ENCODE measurements around the gene SORCS1. TPM values are rescaled to one million over a fixed set of nuclear protein-coding genes. Genes with fewer than 3 reads are reported as not detected.
A peak's percentile ranks its signal among the peaks of the same experiment; 100 is the strongest.

The SORCS1 gene
- total RNA-seq, 4 donors from 2014 or later = 7.1 to 16.7 (median 10.7) TPM

DNA sequence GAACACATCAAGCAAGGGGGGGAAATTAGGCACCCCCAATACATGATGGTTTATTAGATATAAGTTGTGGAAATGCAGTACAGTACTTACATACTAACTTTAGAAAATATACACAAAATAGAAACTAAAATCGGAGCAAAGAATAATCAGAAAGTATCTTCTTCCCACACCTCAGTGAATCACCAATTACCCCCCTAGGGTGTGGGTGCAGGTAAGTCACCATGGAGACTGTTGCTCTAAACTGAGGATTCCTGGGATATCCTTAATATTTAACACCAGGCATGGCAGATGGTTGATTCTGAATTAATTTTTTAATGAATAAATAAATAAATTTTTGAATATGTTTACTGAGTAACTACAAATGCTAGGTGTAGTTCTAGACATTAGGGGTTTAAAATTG is 424.4 kb downstream of the SORCS1 start:
- no peak overlapping the region for H3K4me3 ChIP-seq
- H3K4me1 ChIP-seq = no peaks in the 10 kb centered on the region
- H3K9me3 ChIP-seq = no peaks in the 10 kb centered on the region
- intact Hi-C loops (cut with DNase I) = no loop called here
- 95% methylated on average over 1 of the region's 1 CpG for WGBS
- H3K27ac ChIP-seq (replicated peaks in 1 of 4) = no peak overlapping the region
- TF ChIP-seq EP300 (IDR thresholded peaks at IDR 0.05) (no peak), POLR2AphosphoS5 (IDR thresholded peaks at IDR 0.05) (no peak), POLR2A (IDR thresholded peaks at IDR 0.05; ENCODE audit: low read depth) (no peak)
- TF ChIP-seq, protein P1, sequence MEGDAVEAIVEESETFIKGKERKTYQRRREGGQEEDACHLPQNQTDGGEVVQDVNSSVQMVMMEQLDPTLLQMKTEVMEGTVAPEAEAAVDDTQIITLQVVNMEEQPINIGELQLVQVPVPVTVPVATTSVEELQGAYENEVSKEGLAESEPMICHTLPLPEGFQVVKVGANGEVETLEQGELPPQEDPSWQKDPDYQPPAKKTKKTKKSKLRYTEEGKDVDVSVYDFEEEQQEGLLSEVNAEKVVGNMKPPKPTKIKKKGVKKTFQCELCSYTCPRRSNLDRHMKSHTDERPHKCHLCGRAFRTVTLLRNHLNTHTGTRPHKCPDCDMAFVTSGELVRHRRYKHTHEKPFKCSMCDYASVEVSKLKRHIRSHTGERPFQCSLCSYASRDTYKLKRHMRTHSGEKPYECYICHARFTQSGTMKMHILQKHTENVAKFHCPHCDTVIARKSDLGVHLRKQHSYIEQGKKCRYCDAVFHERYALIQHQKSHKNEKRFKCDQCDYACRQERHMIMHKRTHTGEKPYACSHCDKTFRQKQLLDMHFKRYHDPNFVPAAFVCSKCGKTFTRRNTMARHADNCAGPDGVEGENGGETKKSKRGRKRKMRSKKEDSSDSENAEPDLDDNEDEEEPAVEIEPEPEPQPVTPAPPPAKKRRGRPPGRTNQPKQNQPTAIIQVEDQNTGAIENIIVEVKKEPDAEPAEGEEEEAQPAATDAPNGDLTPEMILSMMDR (IDR thresholded peaks at IDR 0.05) = no peak
- H3K27me3 ChIP-seq = no peaks in the 10 kb centered on the region
- no peaks in the 10 kb centered on the region for H3K36me3 ChIP-seq
- DNase-seq (ENCODE audit: extremely low spot score) = no peak

DNA sequence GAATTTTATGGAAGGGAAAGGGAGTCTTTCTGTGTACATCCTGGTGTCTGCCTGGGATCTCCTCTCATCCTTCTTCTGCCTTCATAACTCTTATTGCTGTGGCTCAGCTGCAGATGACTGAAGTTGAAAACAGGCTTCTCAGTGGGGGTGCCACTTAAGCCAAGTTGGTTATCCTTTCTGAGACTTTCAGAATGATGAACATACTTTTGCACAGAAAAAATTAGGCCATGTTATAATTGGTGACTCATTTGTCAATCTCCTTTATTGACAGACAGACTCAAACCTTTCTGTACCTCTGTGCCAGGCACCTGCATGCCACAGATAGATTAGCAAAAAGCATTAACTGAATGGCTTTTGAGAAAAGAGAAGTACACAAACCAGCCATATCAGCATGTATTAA is 430.3 kb downstream of the SORCS1 start:
- Histone ChIP-seq H3K27me3 (no peaks in the 10 kb centered on the region), H3K36me3 (no peaks in the 10 kb centered on the region), H3K27ac (replicated peaks in 1 of 4) (no peak overlapping the region), H3K4me1 (no peaks in the 10 kb centered on the region), H3K4me3 (no peak overlapping the region), H3K9me3 (no peaks in the 10 kb centered on the region)
- no peak for DNase-seq (ENCODE audit: extremely low spot score)
- intact Hi-C loops (cut with DNase I) = no loop called here
- TF ChIP-seq POLR2A (IDR thresholded peaks at IDR 0.05; ENCODE audit: low read depth) (no peak), EP300 (IDR thresholded peaks at IDR 0.05) (no peak), POLR2AphosphoS5 (IDR thresholded peaks at IDR 0.05) (no peak)
- TF ChIP-seq, protein P1 (IDR thresholded peaks at IDR 0.05) = no peak

DNA sequence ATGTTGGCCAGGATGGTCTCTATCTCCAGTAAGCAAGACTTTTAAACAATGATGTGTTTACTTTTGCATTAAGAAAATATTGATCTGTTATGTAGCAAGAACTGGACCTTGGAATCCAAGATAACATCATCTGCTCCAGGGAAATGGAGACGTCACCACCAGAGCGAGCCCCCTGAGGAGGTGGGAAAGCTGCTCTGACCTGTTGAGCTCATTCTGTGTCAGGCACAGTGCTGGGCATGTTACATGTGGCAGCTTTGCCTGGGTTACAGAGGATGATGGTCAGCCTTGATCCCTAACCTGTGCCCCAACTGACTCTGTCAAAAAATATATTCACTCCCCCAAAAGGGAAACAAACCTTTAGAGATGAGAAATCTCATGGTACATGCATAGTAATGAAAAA is 436.3 kb downstream of the SORCS1 start:
- intact Hi-C loops (cut with DNase I) = no loop called here
- TF ChIP-seq EP300 (IDR thresholded peaks at IDR 0.05) (no peak), POLR2AphosphoS5 (IDR thresholded peaks at IDR 0.05) (no peak), POLR2A (IDR thresholded peaks at IDR 0.05; ENCODE audit: low read depth) (no peak)
- TF ChIP-seq, protein P1 (IDR thresholded peaks at IDR 0.05) = no peak
- 73% methylated on average over 2 of the region's 2 CpGs for WGBS

DNA sequence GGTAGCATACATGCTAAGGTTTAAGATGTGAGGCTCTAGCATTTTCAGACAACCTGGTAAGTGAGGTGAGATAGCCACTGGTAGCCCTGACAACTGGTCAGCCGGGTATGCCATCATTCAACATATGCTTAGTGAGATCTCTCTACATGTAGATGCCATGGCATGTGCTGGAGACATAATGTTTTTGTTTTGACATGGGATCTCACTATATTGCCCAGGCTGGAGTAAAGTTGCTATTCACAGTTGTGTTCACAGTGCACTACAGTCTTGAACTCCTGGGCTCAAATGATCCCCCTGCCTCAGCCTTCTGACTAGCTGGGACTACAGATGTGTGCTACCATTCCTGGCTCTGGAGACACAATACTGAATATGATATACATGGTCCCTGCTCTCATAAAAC is 437.3 kb downstream of the SORCS1 start:
- TF ChIP-seq, protein P1 (IDR thresholded peaks at IDR 0.05) = no peak
- no peak for TF ChIP-seq EP300 (IDR thresholded peaks at IDR 0.05)
- TF ChIP-seq POLR2AphosphoS5 (IDR thresholded peaks at IDR 0.05) = no peak
- no peak for TF ChIP-seq POLR2A (IDR thresholded peaks at IDR 0.05; ENCODE audit: low read depth)
- H3K27ac ChIP-seq (replicated peaks in 1 of 4) = no peak overlapping the region
- H3K36me3 ChIP-seq = no peaks in the 10 kb centered on the region
- no peaks in the 10 kb centered on the region for H3K9me3 ChIP-seq
- intact Hi-C loops (cut with DNase I) = no loop called here
- no peaks in the 10 kb centered on the region for H3K4me1 ChIP-seq
- H3K4me3 ChIP-seq = no peak overlapping the region
- WGBS = no CpG with 5 or more reads among the region's 1 CpG
- H3K27me3 ChIP-seq = no peaks in the 10 kb centered on the region
- DNase-seq (ENCODE audit: extremely low spot score) = no peak

More for the DNA sequence above, 436.3 kb downstream of the SORCS1 start:
- H3K4me1 ChIP-seq = no peaks in the 10 kb centered on the region
- H3K4me3 ChIP-seq = no peak overlapping the region
- H3K27me3 ChIP-seq = no peaks in the 10 kb centered on the region
- DNase-seq (ENCODE audit: extremely low spot score) = no peak
- H3K36me3 ChIP-seq = no peaks in the 10 kb centered on the region
- no peaks in the 10 kb centered on the region for H3K9me3 ChIP-seq
- H3K27ac ChIP-seq (replicated peaks in 1 of 4) = no peak overlapping the region

DNA sequence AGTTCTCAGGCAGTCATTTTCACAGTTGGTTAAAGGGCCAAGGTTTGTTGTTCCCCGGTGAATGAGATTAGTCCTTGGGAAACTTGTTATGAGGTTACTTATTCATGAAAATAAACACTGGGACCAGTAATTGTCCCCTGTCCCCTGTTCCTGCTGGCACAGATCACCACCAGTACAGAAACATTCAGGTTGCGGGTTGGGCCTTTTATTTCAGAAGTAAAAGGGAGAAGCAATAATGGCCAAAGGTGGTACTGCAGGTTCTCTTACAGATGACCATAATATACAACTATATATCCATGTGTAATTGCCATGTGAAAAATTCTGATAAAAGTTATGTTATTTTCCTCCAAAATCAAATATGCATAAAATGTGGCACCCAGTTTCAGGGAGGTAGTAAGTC is 442.0 kb downstream of the SORCS1 start:
- H3K4me1 ChIP-seq = no peaks in the 10 kb centered on the region
- H3K9me3 ChIP-seq = no peaks in the 10 kb centered on the region
- H3K27ac ChIP-seq (replicated peaks in 1 of 4) = no peak overlapping the region
- H3K4me3 ChIP-seq = no peak overlapping the region
- H3K36me3 ChIP-seq = no peaks in the 10 kb centered on the region
- WGBS = 97% methylated on average over 2 of the region's 2 CpGs
- H3K27me3 ChIP-seq = no peaks in the 10 kb centered on the region
- TF ChIP-seq EP300 (IDR thresholded peaks at IDR 0.05) (no peak), POLR2AphosphoS5 (IDR thresholded peaks at IDR 0.05) (no peak)
- TF ChIP-seq, protein P1 (IDR thresholded peaks at IDR 0.05) = peak in 1 of 3 experiments; percentile 10
- DNase-seq (ENCODE audit: extremely low spot score) = no peak
- intact Hi-C loops (cut with DNase I) = no loop called here

Data from esophagus muscularis mucosa (tissue), 4 donors.